Activated CD4-positive, alpha-beta T cell treated with anti-CD3 and anti-CD28 coated beads for 48 hours (primary cell): Measurements from ENCODE around the gene ZNF22.

ENCODE experiments used
- DNase-seq: peaks from one replicate; pipeline ENCODE4 v3.0.0-alpha.2; 2020

ZNF22 gene

DNA sequence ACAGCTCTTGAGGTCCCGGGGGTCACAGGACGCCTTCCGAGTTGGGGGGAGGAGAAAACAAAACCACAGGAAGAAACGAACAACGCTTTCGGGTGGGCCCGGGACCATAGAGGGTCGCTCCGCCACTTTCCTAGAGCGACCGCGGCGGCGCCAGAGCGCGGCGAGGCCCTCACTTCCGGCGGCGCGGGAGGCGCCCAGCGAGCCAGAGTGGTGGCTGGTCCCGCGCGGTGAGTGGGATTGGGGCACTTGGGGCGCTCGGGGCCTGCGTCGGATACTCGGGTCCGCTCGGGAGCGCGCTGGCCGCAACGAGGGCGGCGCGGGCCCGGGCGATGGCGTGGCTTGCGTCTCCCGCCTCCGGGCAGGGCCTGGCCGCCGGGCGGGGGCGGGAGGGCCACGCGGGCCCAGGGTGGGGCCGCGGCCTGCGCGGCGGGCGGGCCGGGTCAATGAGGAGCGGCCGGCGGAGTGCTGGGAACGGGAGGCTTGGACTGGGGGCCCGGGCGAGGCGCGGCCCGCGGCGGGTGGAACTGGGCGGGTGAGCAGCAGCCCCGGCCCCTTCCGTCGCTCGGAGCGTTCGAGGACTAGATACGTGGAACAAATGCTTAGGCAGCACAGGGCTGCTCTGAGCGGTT is at the start of gene ZNF22:
TSS of gene ZNF22 (plus strand) at position 172 of the 629 bp plus-strand sequence. CDS start 2,446 bp downstream, outside the sequence.
- DNase-seq = peak; percentile 72

GRCh38 chr10:44951576-44952226 is 49.0 kb upstream of the ZNF22 start:
- no peak for DNase-seq

- no peak for DNase-seq
These were observed 47.9 kb upstream of the ZNF22 start for GRCh38 chr10:44952779-44953231.

DNA sequence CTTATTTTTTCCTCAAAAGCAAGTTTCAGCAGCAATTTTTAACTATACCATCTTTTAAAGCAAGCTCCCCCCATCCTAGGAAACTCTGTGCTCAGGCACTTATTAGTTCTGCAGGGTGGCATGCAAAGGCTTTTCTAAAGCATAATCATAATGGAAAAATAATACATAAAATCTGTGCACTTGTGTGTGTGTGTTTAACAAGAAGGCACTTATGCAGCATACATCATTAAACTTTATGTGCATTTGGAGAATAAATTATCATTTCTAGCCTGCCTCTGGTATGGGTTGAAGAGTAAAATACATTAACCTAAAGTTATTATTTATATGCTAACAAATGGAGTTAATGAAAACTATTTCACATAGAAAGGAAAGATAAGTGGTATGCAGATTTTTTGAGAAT is 46.7 kb upstream of the ZNF22 start:
- no peak for DNase-seq

GRCh38 chr10:44954962-44955361 is 45.8 kb upstream of the ZNF22 start:
- DNase-seq = no peak

DNA sequence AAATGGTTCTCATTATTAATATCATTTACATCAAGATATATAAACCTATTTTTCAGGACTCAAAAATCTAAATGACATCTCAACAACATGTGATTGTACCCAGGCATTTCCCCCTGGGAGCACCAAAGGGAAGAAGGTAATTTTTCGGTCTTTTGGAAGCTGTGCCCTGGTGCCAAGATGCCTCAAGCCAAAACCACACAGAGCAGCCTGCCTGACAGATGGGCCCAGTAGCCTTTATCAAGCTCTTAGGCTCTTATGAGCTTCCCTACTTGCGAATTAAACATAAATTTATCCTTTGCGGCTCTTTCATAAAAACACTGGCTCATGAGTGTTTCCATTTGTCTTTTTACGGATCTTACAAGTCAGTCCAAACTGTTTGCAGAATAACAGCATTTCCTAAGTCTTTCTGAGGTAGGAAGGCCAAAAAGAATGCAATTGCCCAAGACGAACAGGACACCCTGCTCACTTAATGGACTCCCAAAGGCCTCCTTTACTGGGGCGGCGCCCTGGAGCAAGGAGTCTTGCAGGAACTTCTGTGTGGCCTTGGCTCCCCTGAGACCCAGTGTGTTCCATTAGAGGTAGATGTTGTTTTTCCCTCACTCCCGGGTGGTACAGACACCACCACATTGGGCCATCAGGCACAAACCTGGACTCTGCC is 45.2 kb upstream of the ZNF22 start:
- no peak for DNase-seq

- no peak for DNase-seq
These were observed 44.5 kb upstream of the ZNF22 start for GRCh38 chr10:44956226-44956625.

DNA sequence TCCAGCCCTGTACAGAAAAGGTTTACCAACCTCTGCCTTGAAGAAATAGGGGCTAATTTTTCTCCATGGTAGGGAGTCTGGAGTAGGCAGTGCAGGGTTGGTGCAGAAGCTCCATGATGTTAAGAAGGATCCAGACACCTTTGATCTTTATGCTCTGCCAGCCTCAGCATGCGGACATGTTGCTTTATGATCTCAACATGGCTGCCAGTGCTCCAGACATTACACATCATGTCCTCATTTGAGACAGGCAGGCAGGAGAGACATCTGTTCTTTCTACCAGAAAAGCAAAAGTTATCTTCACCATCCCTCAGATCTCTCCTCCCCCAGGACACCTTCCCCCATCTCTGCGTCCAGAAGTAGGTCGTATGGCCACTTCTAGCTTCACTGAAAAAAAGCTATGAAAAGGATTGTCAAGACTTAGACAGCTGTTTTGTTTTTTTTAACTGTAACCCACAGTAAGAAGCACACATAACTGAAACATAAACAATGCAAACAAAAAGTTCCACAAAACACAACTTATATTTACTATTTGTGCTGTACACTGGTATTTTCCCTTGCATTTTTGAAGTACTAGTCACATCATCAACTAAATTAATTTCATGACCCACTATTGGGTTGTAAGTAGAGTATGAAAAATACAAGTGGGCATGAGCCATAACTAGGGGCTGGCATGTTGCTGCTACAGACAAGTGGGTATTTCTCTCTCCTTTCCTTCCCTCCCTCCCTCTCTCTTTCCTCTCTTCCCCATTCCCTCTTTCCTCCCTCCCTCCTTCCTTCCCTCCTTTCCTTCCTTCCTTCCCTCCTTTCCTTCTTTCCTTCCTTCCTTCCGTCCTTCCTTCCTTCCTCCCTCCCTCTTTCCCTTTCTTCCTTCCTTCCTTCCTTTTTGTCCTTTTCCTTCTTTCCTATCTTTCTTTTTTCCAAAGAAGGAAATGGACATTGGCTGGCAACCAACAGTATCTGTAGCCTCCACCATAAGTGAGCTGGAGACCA is 43.7 kb upstream of the ZNF22 start:
- DNase-seq = no peak

DNA sequence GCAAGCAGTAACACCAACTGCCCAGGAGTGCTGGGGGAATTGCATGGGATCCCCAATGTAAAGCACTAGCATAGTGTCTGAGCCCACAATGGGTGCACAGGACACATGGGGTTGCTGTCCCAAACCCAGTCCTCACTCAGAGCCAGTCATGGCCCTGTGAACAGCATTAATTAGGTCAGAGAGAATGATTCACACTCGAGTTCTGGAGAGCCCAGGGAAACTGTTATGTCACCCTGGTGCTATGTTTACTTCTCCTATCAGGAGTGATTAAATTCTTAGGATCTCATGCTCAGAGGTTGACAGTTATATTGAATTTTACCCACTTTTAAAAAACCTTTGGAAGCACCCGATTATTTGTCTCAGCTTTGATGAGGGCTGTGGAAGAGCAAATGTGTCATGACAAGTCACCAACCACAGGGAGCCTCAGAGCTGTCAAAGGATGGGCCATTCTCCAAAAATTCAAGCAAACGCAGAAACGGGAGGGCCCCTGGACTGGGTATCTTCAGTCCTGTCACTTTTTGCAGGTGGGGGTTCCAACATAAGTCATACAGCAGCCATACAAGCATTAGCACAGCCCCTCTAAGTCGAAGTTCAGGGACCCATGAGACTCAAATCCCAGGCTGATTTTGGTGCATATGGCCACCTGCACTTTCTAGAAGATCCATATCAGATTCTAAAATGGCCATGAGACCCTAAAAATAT is 42.4 kb upstream of the ZNF22 start:
- DNase-seq = no peak

- DNase-seq = no peak
These were observed 41.9 kb upstream of the ZNF22 start for GRCh38 chr10:44958898-44959246.

GRCh38 chr10:44959247-44960087 is 41.3 kb upstream of the ZNF22 start, which contains the start of gene RASSF4:
TSS of gene RASSF4 (plus strand) at chr10:44959802. CDS start at chr10:44970203, 10,401 bp downstream.
- peak; percentile 93 for DNase-seq

- no peak for DNase-seq
These were observed 40.6 kb upstream of the ZNF22 start for GRCh38 chr10:44960088-44960460.

GRCh38 chr10:44960482-44961229 is 40.1 kb upstream of the ZNF22 start:
- DNase-seq = no peak

- no peak for DNase-seq
These were observed 39.5 kb upstream of the ZNF22 start for GRCh38 chr10:44961230-44961571.

GRCh38 chr10:44961931-44962750 is 38.6 kb upstream of the ZNF22 start:
- DNase-seq = no peak

DNA sequence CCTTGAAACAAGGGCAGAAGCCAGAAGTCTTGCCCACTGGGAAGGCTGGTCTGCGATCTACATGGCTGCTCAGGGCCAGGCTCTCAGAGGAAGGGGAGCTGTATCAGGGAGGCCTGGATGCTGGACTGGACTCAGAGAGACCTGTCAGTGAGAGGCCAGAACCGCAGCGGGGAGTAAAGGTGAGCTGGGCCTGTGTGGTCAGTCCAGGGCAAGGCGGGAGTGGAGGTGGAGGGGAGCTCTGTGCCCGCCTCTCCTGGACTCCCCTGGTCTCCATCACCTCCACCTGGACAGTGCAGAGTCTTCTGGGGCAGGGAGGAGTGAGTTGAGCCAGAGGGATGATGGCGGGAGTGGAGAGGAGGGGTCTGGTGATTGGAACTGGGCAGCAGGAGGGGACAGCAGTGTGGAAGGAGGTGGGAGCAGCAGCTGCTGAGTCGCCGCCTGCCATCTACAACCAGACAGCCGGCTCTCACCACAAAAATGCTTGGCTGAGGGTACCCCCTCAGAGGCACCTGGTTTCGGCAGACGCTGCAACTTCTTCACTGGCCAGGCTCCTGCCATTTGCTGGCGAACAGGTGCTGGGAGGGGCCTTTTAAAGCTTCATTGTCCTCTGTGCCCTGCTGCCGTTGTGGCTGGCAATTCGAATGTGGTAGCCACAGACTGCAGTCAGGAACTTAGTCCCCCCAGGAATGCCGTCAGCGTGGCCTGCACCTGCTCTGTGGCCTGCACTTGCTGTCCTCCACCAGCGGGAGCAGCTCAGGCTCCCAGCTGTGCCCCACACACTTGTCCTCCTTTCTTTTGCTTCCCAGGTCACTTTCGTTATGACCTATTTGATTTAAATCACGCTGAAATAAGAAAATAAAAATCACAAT is 37.6 kb upstream of the ZNF22 start:
- no peak for DNase-seq

DNA sequence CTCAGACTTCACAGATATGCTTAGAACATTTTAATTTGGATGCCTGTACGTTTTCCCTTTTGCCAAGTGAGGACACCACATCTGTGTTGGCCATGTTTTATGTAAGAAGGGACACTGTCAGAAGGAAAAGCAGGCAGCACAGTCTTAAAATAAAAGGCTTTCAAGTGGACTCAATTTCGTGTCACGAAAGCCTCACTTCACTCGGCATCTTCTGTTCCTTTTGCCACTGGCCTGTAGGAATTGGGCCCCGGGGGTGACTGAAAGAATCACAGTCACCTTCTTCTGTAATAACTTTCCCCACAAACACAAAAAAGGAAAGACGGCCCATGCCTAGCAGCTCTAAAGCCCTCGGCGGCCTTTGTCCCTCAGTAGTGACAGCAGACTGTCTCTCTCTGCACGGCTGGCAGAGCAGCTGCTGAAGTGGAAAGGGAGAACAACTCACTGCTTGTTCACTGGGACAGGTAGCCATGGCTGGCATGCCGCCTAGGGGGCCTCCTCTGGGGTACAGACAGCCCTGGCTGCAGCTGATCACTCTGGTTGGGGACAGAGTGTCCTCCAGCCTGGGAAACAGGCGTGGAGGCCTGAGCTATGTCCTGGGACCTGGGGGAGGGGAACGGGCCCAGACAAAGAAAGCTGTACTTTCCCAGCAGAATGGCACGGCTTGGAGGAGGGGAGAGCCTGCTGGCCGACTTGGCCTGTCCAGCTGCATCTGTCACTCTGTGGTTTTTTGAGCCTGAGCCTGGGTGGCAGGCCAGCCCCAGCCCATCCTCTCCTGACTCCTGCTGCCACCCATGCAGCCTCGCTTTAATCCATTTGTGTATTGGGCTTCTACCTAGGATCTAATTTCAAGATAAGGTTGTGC is 36.7 kb upstream of the ZNF22 start:
- DNase-seq = no peak

DNA sequence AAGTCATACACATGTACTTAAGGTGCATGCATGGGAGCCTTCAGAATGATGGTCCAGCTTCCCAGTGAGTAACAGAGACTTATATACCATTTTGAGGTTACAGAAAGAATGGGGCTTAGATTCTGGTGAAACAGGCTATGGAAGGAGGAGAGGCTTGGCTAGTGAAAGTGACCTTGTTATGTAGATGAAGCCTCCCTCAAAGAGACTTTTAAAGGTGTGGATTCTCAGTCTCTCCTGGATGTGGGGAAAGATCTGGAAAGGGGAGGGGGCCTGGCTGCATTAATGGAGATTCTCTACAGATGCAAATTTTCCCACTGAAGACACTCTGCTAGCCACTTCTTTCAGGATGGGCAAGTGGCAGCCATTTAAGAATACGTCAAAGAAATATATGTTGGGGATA is 35.6 kb upstream of the ZNF22 start:
- no peak for DNase-seq
